Parathyroid adenoma (tissue), 2 donors: ENCODE results near the gene GJC1.

Experiments used
- H2AFZ ChIP-seq: fragments of 300-600 bp; sonication (generic); one replicate; pipeline ENCODE4 v1.7.0; 2017; ENCODE audit warnings: antibody characterized with exemption, mild to moderate bottlenecking
- H3K27ac ChIP-seq: fragments of 300-600 bp; sonication (generic); one replicate; pipeline ENCODE4 v1.7.0; 2017
- H3K27me3 ChIP-seq: fragments of 300-600 bp; sonication (generic); one replicate; pipeline ENCODE4 v1.7.0; 2017; ENCODE audit warnings: low read length; ENCODE audit not compliant: control insufficient read depth, insufficient read depth
- H3K36me3 ChIP-seq: fragments of 300-600 bp; sonication (generic); one replicate; pipeline ENCODE4 v1.7.0; 2017; ENCODE audit warnings: low read length; ENCODE audit not compliant: control insufficient read depth, insufficient read depth
- H3K4me1 ChIP-seq: fragments of 300-600 bp; sonication (generic); one replicate; pipeline ENCODE4 v1.7.0; 2017; ENCODE audit warnings: control low read depth
- H3K4me2 ChIP-seq: fragments of 300-600 bp; sonication (generic); one replicate; pipeline ENCODE4 v1.7.0; 2017; ENCODE audit warnings: low read length
- H3K4me3 ChIP-seq: fragments of 300-600 bp; sonication (generic); one replicate; pipeline ENCODE4 v1.7.0; 2017; ENCODE audit warnings: low read depth, low read length
- H3K79me2 ChIP-seq: fragments of 300-600 bp; sonication (generic); one replicate; pipeline ENCODE4 v1.7.0; 2017; ENCODE audit warnings: control low read depth
- H3K9ac ChIP-seq: fragments of 300-600 bp; sonication (generic); one replicate; pipeline ENCODE4 v1.7.0; 2017; ENCODE audit warnings: mild to moderate bottlenecking
- H3K9me3 ChIP-seq: fragments of 300-600 bp; sonication (generic); one replicate; pipeline ENCODE4 v1.7.0; 2017; ENCODE audit warnings: low read length; ENCODE audit not compliant: control insufficient read depth
- CTCF ChIP-seq: fragments of 300-600 bp; sonication (generic); IDR thresholded peaks from one replicate; pipeline ENCODE4 v1.7.0; 2017; ENCODE audit warnings: antibody characterized with exemption, mild to moderate bottlenecking
- donor health status: primary hyperparathyroidism.

Gene GJC1

GRCh38 chr17:44865231-44865660, 35.2 kb upstream of the GJC1 start:
- Histone ChIP-seq H3K4me3 (no peak overlapping the region), H3K79me2 (no peaks in the 10 kb centered on the region), H3K4me1 (no peaks in the 10 kb centered on the region), H3K4me2 (no peak overlapping the region), H3K36me3 (no peaks in the 10 kb centered on the region), H3K27ac (no peak overlapping the region), H3K9ac (no peak overlapping the region), H3K27me3 (no peaks in the 10 kb centered on the region), H2AFZ (no peak overlapping the region), H3K9me3 (no peaks in the 10 kb centered on the region)
- peak; percentile 86 for TF ChIP-seq CTCF

GRCh38 chr17:44864831-44865230, 34.7 kb upstream of the GJC1 start:
- Histone ChIP-seq H3K9me3 (no peaks in the 10 kb centered on the region), H3K9ac (no peak overlapping the region), H3K4me2 (no peak overlapping the region), H3K79me2 (no peaks in the 10 kb centered on the region), H3K4me1 (no peaks in the 10 kb centered on the region), H3K36me3 (no peaks in the 10 kb centered on the region), H2AFZ (no peak overlapping the region), H3K27ac (no peak overlapping the region), H3K4me3 (no peak overlapping the region), H3K27me3 (no peaks in the 10 kb centered on the region)
- no peak for TF ChIP-seq CTCF

DNA sequence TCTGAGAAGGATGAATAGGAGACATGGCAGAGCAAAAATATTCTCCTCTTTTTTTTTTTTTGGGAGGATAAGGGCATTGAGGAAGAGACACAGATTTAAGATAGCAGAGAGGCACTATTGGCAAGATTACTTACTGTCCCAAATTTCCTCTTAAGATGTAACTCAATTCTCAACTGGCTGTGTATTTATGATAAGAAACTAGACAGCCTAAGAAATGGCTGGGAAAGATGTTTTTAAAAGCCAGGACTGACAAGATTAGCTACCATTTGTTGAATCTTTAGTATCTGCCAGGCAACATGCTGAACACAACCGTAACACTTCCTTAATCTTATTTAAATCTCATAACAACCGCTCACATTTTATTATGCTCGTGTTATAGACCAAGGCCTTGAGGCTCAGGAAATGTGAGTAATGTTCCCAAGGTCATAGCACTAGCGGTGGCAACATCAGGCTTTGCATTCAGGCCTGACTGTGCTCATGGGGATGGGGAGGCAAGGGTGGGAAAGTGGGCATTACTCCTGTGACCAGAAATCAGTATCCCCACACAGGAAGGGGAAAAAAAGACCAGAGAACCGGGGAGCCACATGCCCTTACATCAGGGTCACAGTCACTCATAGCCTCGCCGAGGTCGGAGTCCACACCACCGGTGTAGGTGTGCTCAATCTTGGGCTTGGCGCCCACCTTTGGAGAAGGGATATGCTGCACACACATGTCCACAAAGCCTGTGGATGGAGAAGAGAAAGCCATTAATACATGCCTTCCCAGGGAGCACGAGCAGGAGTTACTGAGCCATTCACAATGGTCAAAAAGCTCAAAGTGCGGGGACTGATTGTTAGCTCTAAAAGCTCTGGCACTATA, 33.2 kb upstream of the GJC1 start:
- no peak overlapping the region for H3K4me2 ChIP-seq
- H3K36me3 ChIP-seq = no peaks in the 10 kb centered on the region
- no peaks in the 10 kb centered on the region for H3K27me3 ChIP-seq
- no peak overlapping the region for H2AFZ ChIP-seq
- H3K79me2 ChIP-seq = no peaks in the 10 kb centered on the region
- no peak overlapping the region for H3K4me3 ChIP-seq
- H3K9me3 ChIP-seq = no peaks in the 10 kb centered on the region
- no peak overlapping the region for H3K9ac ChIP-seq
- TF ChIP-seq CTCF = no peak
- no peak overlapping the region for H3K27ac ChIP-seq
- H3K4me1 ChIP-seq = no peaks in the 10 kb centered on the region

GRCh38 chr17:44862278-44862914, 32.3 kb upstream of the GJC1 start:
- H3K4me2 ChIP-seq = no peak overlapping the region
- TF ChIP-seq CTCF = no peak
- no peaks in the 10 kb centered on the region for H3K4me1 ChIP-seq
- H3K79me2 ChIP-seq = no peaks in the 10 kb centered on the region
- H3K27me3 ChIP-seq = no peaks in the 10 kb centered on the region
- no peak overlapping the region for H3K27ac ChIP-seq
- H3K4me3 ChIP-seq = no peak overlapping the region
- no peak overlapping the region for H3K9ac ChIP-seq
- no peaks in the 10 kb centered on the region for H3K9me3 ChIP-seq
- H3K36me3 ChIP-seq = no peaks in the 10 kb centered on the region
- no peak overlapping the region for H2AFZ ChIP-seq
